OCI-LY3 (cell line): ENCODE data around the gene PPP1R14D.

Experiments
- EZH2phosphoT487 ChIP-seq: fragments of 200-600 bp; shearing (Covaris generic); IDR thresholded peaks from 2 replicates; pipeline ENCODE4 v1.6.1; 2018; ENCODE audit warnings: antibody characterized with exemption, mixed run types, low read depth
- TF ChIP-seq, protein P1 (sequence below): fragments of 200-600, 300-600 bp; sonication (generic); IDR thresholded peaks from 2 replicates; pipeline ENCODE4 v1.5.1; 2014; ENCODE audit warnings: antibody characterized with exemption, low read length, low read depth

DNA sequence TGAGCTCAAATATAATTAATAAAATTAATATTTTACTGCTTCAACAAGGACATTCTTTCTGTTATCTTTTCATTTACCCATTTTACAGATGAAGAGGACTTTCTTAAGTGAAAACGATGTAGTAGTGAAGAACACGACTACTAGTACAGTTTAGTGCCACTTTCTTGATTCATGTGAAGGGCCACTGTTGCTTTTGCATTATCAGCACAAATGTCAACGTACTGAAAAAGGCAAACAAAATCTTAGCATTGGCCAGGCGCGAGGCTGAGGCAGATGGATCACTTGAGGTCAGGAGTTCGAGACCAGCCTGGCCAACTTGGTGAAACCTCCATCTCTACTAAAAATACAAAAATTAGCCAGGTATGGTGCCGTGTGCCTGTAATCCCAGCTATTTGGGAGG lies 9.5 kb downstream of the PPP1R14D start:
- TF ChIP-seq, protein P1, sequence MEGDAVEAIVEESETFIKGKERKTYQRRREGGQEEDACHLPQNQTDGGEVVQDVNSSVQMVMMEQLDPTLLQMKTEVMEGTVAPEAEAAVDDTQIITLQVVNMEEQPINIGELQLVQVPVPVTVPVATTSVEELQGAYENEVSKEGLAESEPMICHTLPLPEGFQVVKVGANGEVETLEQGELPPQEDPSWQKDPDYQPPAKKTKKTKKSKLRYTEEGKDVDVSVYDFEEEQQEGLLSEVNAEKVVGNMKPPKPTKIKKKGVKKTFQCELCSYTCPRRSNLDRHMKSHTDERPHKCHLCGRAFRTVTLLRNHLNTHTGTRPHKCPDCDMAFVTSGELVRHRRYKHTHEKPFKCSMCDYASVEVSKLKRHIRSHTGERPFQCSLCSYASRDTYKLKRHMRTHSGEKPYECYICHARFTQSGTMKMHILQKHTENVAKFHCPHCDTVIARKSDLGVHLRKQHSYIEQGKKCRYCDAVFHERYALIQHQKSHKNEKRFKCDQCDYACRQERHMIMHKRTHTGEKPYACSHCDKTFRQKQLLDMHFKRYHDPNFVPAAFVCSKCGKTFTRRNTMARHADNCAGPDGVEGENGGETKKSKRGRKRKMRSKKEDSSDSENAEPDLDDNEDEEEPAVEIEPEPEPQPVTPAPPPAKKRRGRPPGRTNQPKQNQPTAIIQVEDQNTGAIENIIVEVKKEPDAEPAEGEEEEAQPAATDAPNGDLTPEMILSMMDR, result no peak
- TF ChIP-seq EZH2phosphoT487, result no peak
